ENCODE measurements around the gene PTGS1. TPM values are rescaled to one million over a fixed set of nuclear protein-coding genes. Genes with fewer than 3 reads are reported as not detected.
A peak's percentile ranks its signal among the peaks of the same experiment; 100 is the strongest.

Gene PTGS1
- total RNA-seq, 1 donor: 10.4 TPM

- peak; percentile 83 for DNase-seq (ENCODE audit: low read depth)
- H3K4me3 ChIP-seq (ENCODE audit: low read depth, low read length): no peak overlapping the region
- TF ChIP-seq CTCF (IDR thresholded peaks at IDR 0.05; ENCODE audit: insufficient read depth, low read depth, low read length): no peak
Measured at GRCh38 chr9:122366074-122366660, 4.7 kb upstream of the PTGS1 start.

DNA sequence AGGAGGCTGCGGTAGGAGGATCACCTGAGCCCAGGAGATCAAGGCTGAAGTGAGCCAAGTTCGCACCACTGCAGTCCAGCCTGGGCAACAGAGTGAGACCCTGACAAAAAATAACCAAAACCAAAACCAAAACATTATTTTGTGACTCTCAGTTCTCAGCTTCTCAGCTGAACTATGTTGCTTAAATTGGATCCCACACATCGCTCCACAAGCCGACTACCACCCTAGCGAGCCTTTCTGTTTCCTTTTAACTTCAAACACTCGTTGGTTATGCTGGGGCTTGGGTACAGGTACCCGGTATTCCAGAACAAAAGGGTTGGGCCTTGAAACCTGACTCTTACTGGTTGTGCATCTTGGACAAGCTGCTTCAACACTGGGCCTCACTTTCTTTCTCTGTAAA is 3.8 kb upstream of the PTGS1 start:
- DNase-seq (ENCODE audit: low read depth): no peak
- no peak overlapping the region for H3K4me3 ChIP-seq (ENCODE audit: low read depth, low read length)
- no peak for TF ChIP-seq CTCF (IDR thresholded peaks at IDR 0.05; ENCODE audit: insufficient read depth, low read depth, low read length)

GRCh38 chr9:122367774-122368460 is 2.9 kb upstream of the PTGS1 start:
- DNase-seq (ENCODE audit: low read depth): no peak
- no peak overlapping the region for H3K4me3 ChIP-seq (ENCODE audit: low read depth, low read length)
- TF ChIP-seq CTCF (IDR thresholded peaks at IDR 0.05; ENCODE audit: insufficient read depth, low read depth, low read length): no peak

DNA sequence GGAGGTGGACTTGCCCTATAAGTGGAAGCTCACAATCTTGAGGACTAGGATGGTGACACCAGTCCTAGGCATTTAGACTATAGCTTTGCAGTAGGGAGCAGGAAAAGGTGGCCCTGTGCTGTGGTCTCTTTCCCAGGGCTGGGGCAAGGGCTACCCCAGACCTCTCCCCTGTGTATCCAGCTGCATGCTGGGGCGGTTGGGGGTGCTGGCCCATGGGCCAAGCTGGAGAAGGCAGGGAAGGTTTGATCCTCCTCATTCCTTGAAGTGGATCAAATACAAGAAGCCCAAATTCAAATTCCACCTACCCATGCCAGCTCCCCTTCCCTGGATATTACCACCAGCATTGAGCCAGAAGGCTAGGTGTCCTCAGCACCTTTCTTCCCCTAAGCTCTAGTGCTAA is 2.2 kb upstream of the PTGS1 start:
- DNase-seq (ENCODE audit: low read depth): no peak
- no peak overlapping the region for H3K4me3 ChIP-seq (ENCODE audit: low read depth, low read length)
- no peak for TF ChIP-seq CTCF (IDR thresholded peaks at IDR 0.05; ENCODE audit: insufficient read depth, low read depth, low read length)

DNA sequence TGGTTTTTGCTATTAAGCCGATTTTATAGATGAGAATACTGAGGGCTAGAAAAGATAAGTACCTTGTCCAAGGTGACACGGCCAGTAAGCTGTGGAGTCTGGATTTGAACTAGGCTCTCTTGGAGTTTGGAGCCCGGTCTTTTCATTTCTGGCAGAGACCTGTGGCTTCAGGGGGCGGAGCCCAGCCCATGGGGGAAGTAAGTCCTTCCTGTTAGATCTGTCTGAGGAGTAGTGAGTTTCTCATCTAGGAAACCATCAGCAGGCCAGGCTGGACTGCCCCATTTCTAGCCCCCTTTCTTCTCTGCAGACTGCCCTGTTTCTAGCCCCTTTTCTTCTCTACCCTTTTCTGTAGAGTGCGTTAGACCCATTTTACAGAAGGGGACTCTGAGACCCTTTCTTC is 521 bp upstream of the PTGS1 start:
- H3K4me3 ChIP-seq (ENCODE audit: low read depth, low read length): no peak overlapping the region
- no peak for DNase-seq (ENCODE audit: low read depth)
- no peak for TF ChIP-seq CTCF (IDR thresholded peaks at IDR 0.05; ENCODE audit: insufficient read depth, low read depth, low read length)

DNA sequence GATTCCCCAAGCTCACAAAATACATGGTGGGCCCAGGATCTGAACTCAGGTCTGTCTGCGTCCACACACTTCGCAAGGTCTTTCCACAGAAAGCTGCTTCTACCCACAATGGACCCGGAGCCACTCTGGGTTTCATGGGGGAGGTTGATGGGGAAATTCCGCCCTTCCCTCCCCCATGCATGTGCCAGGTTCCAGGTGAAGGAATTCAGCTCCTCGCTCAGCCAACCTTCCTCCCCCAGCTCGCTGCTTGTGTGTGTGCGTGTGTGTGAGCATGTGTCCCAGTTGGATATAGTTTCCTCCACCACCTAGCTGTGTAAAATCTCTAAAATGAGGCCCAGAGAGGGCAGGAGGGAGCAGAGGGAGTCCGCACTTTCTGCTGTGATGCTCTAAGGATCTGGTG is 1.0 kb downstream of the PTGS1 start:
- DNase-seq (ENCODE audit: low read depth): no peak
- no peak for TF ChIP-seq CTCF (IDR thresholded peaks at IDR 0.05; ENCODE audit: insufficient read depth, low read depth, low read length)
- H3K4me3 ChIP-seq (ENCODE audit: low read depth, low read length): no peak overlapping the region
